H9 (cell line): ENCODE data around the gene DCP1A. TPM values are rescaled to one million over a fixed set of nuclear protein-coding genes. Genes with fewer than 3 reads are reported as not detected.

Source experiments
- DNase-seq: peaks from one replicate; pipeline ENCODE4 v3.0.0-alpha.2; 2017
- H2AFZ ChIP-seq: one replicate; pipeline ENCODE4 v1.6.1; 2013; ENCODE audit warnings: mild to moderate bottlenecking, low read length, control low read depth, moderate library complexity
- H2AK5ac ChIP-seq: 2 replicates; pipeline ENCODE4 v1.6.1; 2013; ENCODE audit warnings: low read length, control low read depth, mixed read lengths; ENCODE audit not compliant: insufficient read length
- H2BK120ac ChIP-seq: one replicate; pipeline ENCODE4 v1.6.1; 2013; ENCODE audit warnings: low read depth, mild to moderate bottlenecking, low read length, control low read depth, inconsistent platforms; ENCODE audit not compliant: poor library complexity, severe bottlenecking
- H2BK12ac ChIP-seq: 2 replicates; pipeline ENCODE4 v1.6.1; 2013; ENCODE audit warnings: low read length, control low read depth, mixed read lengths, low read depth; ENCODE audit not compliant: insufficient read length
- H2BK15ac ChIP-seq: 2 replicates; pipeline ENCODE4 v1.6.1; 2013; ENCODE audit warnings: low read depth, low read length, control low read depth
- H2BK20ac ChIP-seq: one replicate; pipeline ENCODE4 v1.6.1; 2013; ENCODE audit warnings: low read depth, mild to moderate bottlenecking, low read length, control low read depth, inconsistent platforms; ENCODE audit not compliant: poor library complexity, severe bottlenecking
- H2BK5ac ChIP-seq: 2 replicates; pipeline ENCODE4 v1.6.1; 2013; ENCODE audit warnings: low read length, control low read depth, mixed read lengths; ENCODE audit not compliant: insufficient read length
- H3K14ac ChIP-seq: 2 replicates; pipeline ENCODE4 v1.6.1; 2013; ENCODE audit warnings: low read length, control low read depth; ENCODE audit not compliant: insufficient read depth
- H3K18ac ChIP-seq: 2 replicates; pipeline ENCODE4 v1.6.1; 2013; ENCODE audit warnings: low read depth, mild to moderate bottlenecking, mixed read lengths, low read length, control low read depth; ENCODE audit not compliant: insufficient read length
- H3K23ac ChIP-seq: 2 replicates; pipeline ENCODE4 v1.6.1; 2013; ENCODE audit warnings: low read length, control low read depth, mixed read lengths, low read depth; ENCODE audit not compliant: insufficient read length
- H3K23me2 ChIP-seq: 2 replicates; pipeline ENCODE4 v1.6.1; 2013; ENCODE audit warnings: low read depth, mild to moderate bottlenecking, mixed read lengths, low read length, control low read depth; ENCODE audit not compliant: insufficient read length, poor library complexity, severe bottlenecking
- H3K27ac ChIP-seq: 2 replicates; pipeline ENCODE4 v1.5.1; 2013; ENCODE audit warnings: low read length, control low read depth, mixed read lengths, low read depth; ENCODE audit not compliant: insufficient read length
- H3K27me3 ChIP-seq: 2 replicates; pipeline ENCODE4 v1.6.1; 2013; ENCODE audit warnings: low read length, control low read depth, inconsistent platforms; ENCODE audit not compliant: insufficient read depth
- H3K4ac ChIP-seq: 2 replicates; pipeline ENCODE4 v1.6.1; 2013; ENCODE audit warnings: low read depth, mild to moderate bottlenecking, control low read depth, inconsistent platforms, low read length, moderate library complexity
- H3K4me1 ChIP-seq: 2 replicates; pipeline ENCODE4 v1.6.1; 2013; ENCODE audit warnings: low read length, control low read depth, inconsistent platforms; ENCODE audit not compliant: insufficient read depth
- H3K4me2 ChIP-seq: 2 replicates; pipeline ENCODE4 v1.6.1; 2013; ENCODE audit warnings: low read length, control low read depth, mixed read lengths; ENCODE audit not compliant: insufficient read length, insufficient read depth
- H3K56ac ChIP-seq: 2 replicates; pipeline ENCODE4 v1.6.1; 2013; ENCODE audit warnings: low read depth, mild to moderate bottlenecking, mixed read lengths, low read length, control low read depth; ENCODE audit not compliant: insufficient read length
- H3K79me1 ChIP-seq: 2 replicates; pipeline ENCODE4 v1.6.1; 2013; ENCODE audit warnings: low read depth, mild to moderate bottlenecking, moderate library complexity, low read length, control low read depth, inconsistent platforms; ENCODE audit not compliant: insufficient read depth, poor library complexity, severe bottlenecking
- H3K79me2 ChIP-seq: 2 replicates; pipeline ENCODE4 v1.6.1; 2013; ENCODE audit warnings: low read length, control low read depth, inconsistent platforms; ENCODE audit not compliant: insufficient read depth
- H3K9ac ChIP-seq: 2 replicates; pipeline ENCODE4 v1.6.1; 2013; ENCODE audit warnings: low read length, control low read depth, mixed read lengths; ENCODE audit not compliant: insufficient read length; ENCODE audit errors: extremely low read depth
- H3K9me3 ChIP-seq: one replicate; pipeline ENCODE4 v1.6.1; 2013; ENCODE audit warnings: low read depth, low read length, inconsistent platforms; ENCODE audit not compliant: control insufficient read depth
- H3T11ph ChIP-seq: one replicate; pipeline ENCODE4 v1.6.1; 2013; ENCODE audit warnings: mild to moderate bottlenecking, low read length, control low read depth, inconsistent platforms
- H4K20me1 ChIP-seq: one replicate; pipeline ENCODE4 v1.6.1; 2013; ENCODE audit not compliant: control insufficient read depth, insufficient read length, insufficient read depth
- H4K5ac ChIP-seq: 2 replicates; pipeline ENCODE4 v1.6.1; 2013; ENCODE audit warnings: low read depth, mild to moderate bottlenecking, mixed read lengths, low read length, control low read depth; ENCODE audit not compliant: insufficient read length
- H4K8ac ChIP-seq: replicated peaks from 2 replicates; pipeline ENCODE4 v1.6.1; 2013; ENCODE audit warnings: low read length, control low read depth, mixed read lengths, low read depth; ENCODE audit not compliant: insufficient read length
- H4K91ac ChIP-seq: 2 replicates; pipeline ENCODE4 v1.6.1; 2013; ENCODE audit warnings: low read depth, mild to moderate bottlenecking, moderate library complexity, mixed read lengths, low read length, control low read depth; ENCODE audit not compliant: insufficient read length
- H3K27ac Mint-ChIP-seq, 3 experiments: 2 replicates in 2 of 3; 3 replicates in 1 of 3; pipeline ENCODE4 v1.8.0; 2020 to 2021; ENCODE audit warnings: mixed read lengths in 3 of 3, mild to moderate bottlenecking in 1 of 3, moderate library complexity in 1 of 3
- H3K27me3 Mint-ChIP-seq: 2 replicates; pipeline ENCODE4 v1.8.0; 2021; ENCODE audit warnings: low read depth, mild to moderate bottlenecking, moderate library complexity, mixed read lengths
- H3K36me3 Mint-ChIP-seq, 3 experiments: 2 replicates in 2 of 3; 3 replicates in 1 of 3; pipeline ENCODE4 v1.8.0; 2020 to 2021; ENCODE audit warnings: low read depth in 3 of 3, mixed read lengths in 3 of 3; ENCODE audit not compliant: insufficient read depth in 1 of 3
- H3K4me1 Mint-ChIP-seq, 2 experiments: 2 replicates each; pipeline ENCODE4 v1.8.0; 2020; ENCODE audit warnings: mixed read lengths in 2 of 2
- H3K4me3 Mint-ChIP-seq, 2 experiments: 2 replicates in 1 of 2; 3 replicates in 1 of 2; pipeline ENCODE4 v1.8.0; 2020 to 2021; ENCODE audit warnings: mild to moderate bottlenecking in 2 of 2, mixed read lengths in 2 of 2, moderate library complexity in 1 of 2
- H3K9me3 Mint-ChIP-seq, 2 experiments: 2 replicates in 1 of 2; 3 replicates in 1 of 2; pipeline ENCODE4 v1.8.0; 2020; ENCODE audit warnings: mild to moderate bottlenecking in 2 of 2, mixed read lengths in 2 of 2, moderate library complexity in 1 of 2
- WGBS: extraction: QIAGEN DNeasy Blood & Tissue Kit; methylation state at CpG from one replicate; pipeline ENCODE4 v1.1.7; 2013; ENCODE audit warnings: missing lambda C conversion rate, low lambda C conversion rate, mixed read lengths; ENCODE audit not compliant: insufficient read length; ENCODE audit errors: extremely low coverage; 5-methylcytosine and 5-hydroxymethylcytosine counted together
- total RNA-seq: library from RNA; stranded (reverse); gene quantifications from 2 replicates; pipeline ENCODE4 v1.2.1, GENCODE V29; 2021
- TF ChIP-seq, protein P1 (sequence below): fragments of 200-600 bp; sonication (generic); conservative IDR thresholded peaks from 3 replicates; pipeline ENCODE4 v1.8.0; 2021; ENCODE audit warnings: antibody characterized with exemption, mild to moderate bottlenecking

Gene DCP1A
- total RNA-seq, 1 experiment from 2014 or later, result 17.8 TPM

DNA sequence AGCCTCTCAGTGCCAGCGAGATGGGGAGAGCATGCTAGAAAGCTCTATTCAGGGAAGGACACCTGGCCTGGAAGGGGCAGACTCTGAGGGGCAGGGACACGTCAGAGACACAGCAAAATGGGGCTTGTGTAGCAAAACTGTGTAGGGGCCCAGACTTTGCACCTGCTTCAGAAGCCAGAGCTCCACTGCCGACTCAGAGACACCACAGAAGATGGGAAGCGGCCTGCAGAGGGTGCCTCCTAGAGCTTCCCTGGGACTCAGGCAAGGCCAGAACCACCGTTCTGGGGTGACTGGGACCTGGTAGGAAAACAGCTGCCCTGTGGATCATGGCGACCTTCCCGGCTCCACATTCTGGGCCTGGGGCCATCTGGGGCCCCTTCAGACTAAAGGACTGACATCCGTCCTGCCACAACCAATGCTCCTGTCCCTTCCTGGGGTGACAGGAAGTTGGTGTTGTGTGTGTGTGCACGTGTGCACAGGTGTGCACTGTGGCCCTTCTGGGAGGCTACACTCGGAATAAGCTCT, 74.1 kb downstream of the DCP1A start:
- H3K4me1 ChIP-seq, result no peaks in the 10 kb centered on the region; the same call in 1 of the 2 replicates
- peaks cover 0 to 2% (median 0%) of the 10 kb centered on the region in 3 experiments; a peak in 1 of 7 replicates for H3K36me3 Mint-ChIP-seq
- no peaks in the 10 kb centered on the region for H3K79me1 ChIP-seq
- no peaks in the 10 kb centered on the region for H3K27me3 ChIP-seq
- no peak overlapping the region for H3K4me2 ChIP-seq
- H3K27ac Mint-ChIP-seq, result peak overlapping the region in 1 of 3 experiments; percentile 36; a peak in 2 of 7 replicates
- no peaks in the 10 kb centered on the region for H3K23me2 ChIP-seq
- no peak overlapping the region for H4K5ac ChIP-seq
- no peak for DNase-seq
- TF ChIP-seq, protein P1, sequence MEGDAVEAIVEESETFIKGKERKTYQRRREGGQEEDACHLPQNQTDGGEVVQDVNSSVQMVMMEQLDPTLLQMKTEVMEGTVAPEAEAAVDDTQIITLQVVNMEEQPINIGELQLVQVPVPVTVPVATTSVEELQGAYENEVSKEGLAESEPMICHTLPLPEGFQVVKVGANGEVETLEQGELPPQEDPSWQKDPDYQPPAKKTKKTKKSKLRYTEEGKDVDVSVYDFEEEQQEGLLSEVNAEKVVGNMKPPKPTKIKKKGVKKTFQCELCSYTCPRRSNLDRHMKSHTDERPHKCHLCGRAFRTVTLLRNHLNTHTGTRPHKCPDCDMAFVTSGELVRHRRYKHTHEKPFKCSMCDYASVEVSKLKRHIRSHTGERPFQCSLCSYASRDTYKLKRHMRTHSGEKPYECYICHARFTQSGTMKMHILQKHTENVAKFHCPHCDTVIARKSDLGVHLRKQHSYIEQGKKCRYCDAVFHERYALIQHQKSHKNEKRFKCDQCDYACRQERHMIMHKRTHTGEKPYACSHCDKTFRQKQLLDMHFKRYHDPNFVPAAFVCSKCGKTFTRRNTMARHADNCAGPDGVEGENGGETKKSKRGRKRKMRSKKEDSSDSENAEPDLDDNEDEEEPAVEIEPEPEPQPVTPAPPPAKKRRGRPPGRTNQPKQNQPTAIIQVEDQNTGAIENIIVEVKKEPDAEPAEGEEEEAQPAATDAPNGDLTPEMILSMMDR, result no peak
- no peaks in the 10 kb centered on the region for H3K9me3 ChIP-seq
- no peak overlapping the region for H2BK20ac ChIP-seq
- no peak overlapping the region for H3K4me3 Mint-ChIP-seq
- no peaks in the 10 kb centered on the region for H4K20me1 ChIP-seq
- H2AFZ ChIP-seq, result no peak overlapping the region
- no peak overlapping the region for H3K56ac ChIP-seq
- H3K9me3 Mint-ChIP-seq, result no peaks in the 10 kb centered on the region
- no peak overlapping the region for H3K23ac ChIP-seq
- H3K4me1 Mint-ChIP-seq, result peaks cover 19 to 21% of the 10 kb centered on the region in 2 experiments
- no peak overlapping the region for H4K91ac ChIP-seq
- H3K4ac ChIP-seq, result no peak overlapping the region
- H2AK5ac ChIP-seq, result no peak overlapping the region
- no peak overlapping the region for H2BK15ac ChIP-seq
- no peak overlapping the region for H3K14ac ChIP-seq
- no CpG with 5 or more reads among the region's 10 CpGs for WGBS
- H3K27ac ChIP-seq, result no peak overlapping the region
- no peak overlapping the region for H3K18ac ChIP-seq
- H2BK120ac ChIP-seq, result no peak overlapping the region
- no peak overlapping the region for H4K8ac ChIP-seq
- H3K79me2 ChIP-seq, result no peaks in the 10 kb centered on the region
- no peak overlapping the region for H3K9ac ChIP-seq
- no peaks in the 10 kb centered on the region; the same call in none of the 2 replicates for H3K27me3 Mint-ChIP-seq
- H2BK5ac ChIP-seq, result no peak overlapping the region
- H2BK12ac ChIP-seq, result no peak overlapping the region
- no peak overlapping the region for H3T11ph ChIP-seq
